PFSK-1 (cell line): ENCODE measurements around the gene OLFML2A.

Experiments
- FOXP2 ChIP-seq: optimal IDR thresholded peaks from 2 replicates; pipeline ENCODE3; 2011; ENCODE audit warnings: borderline replicate concordance, control low read depth, inconsistent platforms; ENCODE audit not compliant: insufficient read depth; ENCODE audit errors: extremely low read length, extremely low read depth
- POLR2AphosphoS5 ChIP-seq: IDR thresholded peaks from 2 replicates; pipeline ENCODE4 v1.6.1; 2012; ENCODE audit warnings: low read depth, mild to moderate bottlenecking, control low read depth, low read length, moderate library complexity
- REST ChIP-seq, 2 experiments: IDR thresholded peaks; 2 replicates each; pipeline versions ENCODE4 v1.6.1 to v1.8.0; 2011 to 2012; ENCODE audit warnings: low read depth in 2 of 2, low read length in 2 of 2, control low read depth in 1 of 2, inconsistent platforms in 1 of 2, mild to moderate bottlenecking in 1 of 2, moderate library complexity in 1 of 2; ENCODE audit not compliant: insufficient read depth in 1 of 2
- SIN3A ChIP-seq: IDR thresholded peaks from 2 replicates; pipeline ENCODE4 v1.6.1; 2012; ENCODE audit warnings: mild to moderate bottlenecking, low read length, moderate library complexity, borderline replicate concordance; ENCODE audit not compliant: insufficient read depth
- TAF1 ChIP-seq: IDR thresholded peaks from 2 replicates; pipeline ENCODE4 v1.6.1; 2012; ENCODE audit warnings: low read length, control low read depth, borderline replicate concordance; ENCODE audit not compliant: insufficient read depth

The OLFML2A gene

GRCh38 chr9:124793015-124793541, 16.1 kb downstream of the OLFML2A start:
- no peak for TF ChIP-seq POLR2AphosphoS5
- no peak for TF ChIP-seq SIN3A
- TF ChIP-seq REST (IDR thresholded peaks at IDR 0.05; ENCODE audit: insufficient read depth in 1 of 2, low read depth in 2 of 2, low read length in 2 of 2): no peak
- no peak for TF ChIP-seq FOXP2
- TF ChIP-seq TAF1: no peak

- TF ChIP-seq FOXP2: no peak
- no peak for TF ChIP-seq TAF1
- TF ChIP-seq REST (IDR thresholded peaks at IDR 0.05; ENCODE audit: insufficient read depth in 1 of 2, low read depth in 2 of 2, low read length in 2 of 2): no peak
- no peak for TF ChIP-seq POLR2AphosphoS5
- TF ChIP-seq SIN3A: no peak
These were observed 18.1 kb downstream of the OLFML2A start for GRCh38 chr9:124794902-124795491.

- no peak for TF ChIP-seq SIN3A
- TF ChIP-seq TAF1: no peak
- no peak for TF ChIP-seq FOXP2
- no peak for TF ChIP-seq POLR2AphosphoS5
- TF ChIP-seq REST (IDR thresholded peaks at IDR 0.05; ENCODE audit: insufficient read depth in 1 of 2, low read depth in 2 of 2, low read length in 2 of 2): no peak
These were observed 19.0 kb downstream of the OLFML2A start for GRCh38 chr9:124795881-124796431.

GRCh38 chr9:124797343-124798103, 20.6 kb downstream of the OLFML2A start:
- TF ChIP-seq FOXP2: no peak
- TF ChIP-seq POLR2AphosphoS5: no peak
- TF ChIP-seq TAF1: no peak

- no peak for TF ChIP-seq REST (IDR thresholded peaks at IDR 0.05; ENCODE audit: insufficient read depth in 1 of 2, low read depth in 2 of 2, low read length in 2 of 2)
- no peak for TF ChIP-seq FOXP2
- TF ChIP-seq TAF1: no peak
- TF ChIP-seq POLR2AphosphoS5: no peak
- TF ChIP-seq SIN3A: no peak
These were observed 22.5 kb downstream of the OLFML2A start for GRCh38 chr9:124799274-124800006.
